HL-60/S4 (cell line): ENCODE data around the gene MOG.

Experiments
- in situ Hi-C: fragments of 300-500 bp; cut with MboI; formaldehyde crosslinking; loops from 2 replicates; pipeline ENCODE4 v1.14.3; 2022; ENCODE audit warnings: low sequenced_read_pairs

MOG gene

DNA sequence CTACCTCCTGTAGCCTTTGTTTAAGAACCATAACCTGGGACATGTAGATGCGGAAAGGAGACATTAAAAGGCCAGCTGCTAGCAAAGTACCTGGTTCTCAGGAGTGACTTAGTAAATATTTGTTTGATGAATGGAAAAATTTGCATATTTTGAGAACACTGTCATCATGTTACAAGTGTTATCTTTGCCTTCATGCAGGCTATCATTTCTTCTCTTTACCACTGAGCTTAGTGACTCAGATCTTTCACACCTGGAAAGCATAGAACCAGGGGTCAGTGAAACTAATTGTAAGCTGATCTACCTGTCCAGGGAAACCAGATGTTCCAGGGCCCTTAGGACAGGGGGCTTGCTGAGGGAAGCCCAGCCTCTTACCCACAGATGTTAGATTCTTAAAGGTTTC lies 18.7 kb downstream of the MOG start:
- in situ Hi-C loops = no loop called here

DNA sequence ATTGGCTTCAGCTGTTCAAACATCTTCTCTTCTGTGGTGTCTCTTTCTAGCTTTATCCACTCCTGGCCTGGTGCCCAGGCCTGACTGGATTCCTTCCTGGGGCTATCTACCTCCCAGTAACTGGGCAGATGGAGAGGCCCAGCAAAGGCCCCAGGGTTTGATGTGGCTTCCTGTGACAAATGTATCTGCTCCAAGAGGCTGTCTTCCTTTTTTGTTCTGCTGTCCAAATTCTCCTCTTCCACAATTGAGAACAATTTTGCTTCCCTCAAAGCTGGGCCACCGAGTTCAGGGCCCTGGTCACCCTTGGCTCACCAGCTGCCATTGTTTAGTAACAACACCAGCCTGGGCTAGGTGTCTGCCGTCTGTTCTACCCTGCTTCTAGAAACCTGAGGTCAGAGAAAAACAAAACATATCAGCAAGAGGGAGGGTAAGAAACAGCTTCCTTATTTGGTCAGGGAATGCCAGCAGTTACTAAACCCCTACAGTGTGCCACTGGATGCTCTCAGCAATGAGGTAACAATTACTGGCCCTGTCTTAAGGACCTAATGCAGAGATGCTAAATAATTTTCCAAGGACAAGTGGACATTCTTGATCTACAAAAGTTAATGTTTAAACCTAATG lies 20.2 kb downstream of the MOG start:
- in situ Hi-C loops = no loop called here

DNA sequence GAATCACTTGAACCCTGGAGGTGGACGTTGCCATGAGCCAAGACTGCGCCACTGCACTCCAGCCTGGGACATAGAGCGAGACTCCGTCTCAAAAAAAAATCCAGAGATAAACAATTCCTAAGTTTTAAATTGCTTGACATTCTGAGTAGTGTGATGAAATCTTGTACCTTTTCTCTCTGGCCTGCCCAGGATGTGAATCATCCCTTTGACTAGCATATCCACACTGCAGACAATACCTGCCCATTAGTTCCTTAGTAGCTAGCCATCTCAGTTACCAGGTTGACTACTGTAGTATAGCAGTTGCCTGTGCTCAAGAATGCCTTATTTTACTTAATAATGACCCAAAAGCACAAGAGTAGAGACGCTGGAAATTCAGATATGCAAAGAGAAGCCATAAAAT lies 21.2 kb downstream of the MOG start:
- in situ Hi-C loops = no loop called here

DNA sequence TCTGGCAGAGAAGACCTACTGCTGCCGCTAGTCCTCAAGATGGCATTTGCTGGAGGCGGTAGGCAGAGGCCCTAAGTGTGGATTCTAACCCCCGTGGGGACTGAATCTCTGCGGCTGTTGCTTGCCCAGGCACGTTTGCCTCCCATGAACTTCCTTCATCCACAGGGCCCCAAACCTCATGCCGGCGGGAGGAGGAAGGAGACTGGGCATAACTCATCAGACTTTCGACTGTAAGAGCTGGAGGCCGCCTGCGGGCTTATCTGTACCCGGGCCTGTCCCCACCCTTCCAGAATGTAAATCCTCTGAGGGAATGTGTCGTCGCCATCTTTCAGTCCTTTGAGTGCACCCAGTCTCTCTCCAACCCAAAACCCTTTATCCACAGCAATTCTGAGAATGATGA lies 23.1 kb downstream of the MOG start:
- in situ Hi-C loops = no loop called here

DNA sequence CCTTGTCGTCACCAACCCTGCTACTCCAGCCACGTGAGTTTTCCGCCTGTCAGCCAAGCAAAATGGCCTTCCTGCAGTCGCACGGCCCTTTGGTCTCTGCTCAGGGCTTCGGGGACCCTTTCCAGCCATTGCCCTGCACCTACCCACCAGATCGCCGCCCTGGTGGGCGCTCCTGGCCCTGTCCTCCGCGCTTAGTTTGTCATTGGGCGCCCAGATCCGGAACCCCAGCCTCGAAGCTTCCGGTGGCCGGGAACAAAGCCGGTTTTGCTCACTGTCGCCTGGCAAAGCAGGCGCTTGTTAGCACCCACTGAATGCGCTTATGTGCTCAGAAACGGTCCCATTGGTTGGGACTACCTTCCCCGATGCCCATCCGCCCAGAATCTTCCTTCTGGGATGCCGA lies 23.5 kb downstream of the MOG start:
- in situ Hi-C loops = no loop called here

DNA sequence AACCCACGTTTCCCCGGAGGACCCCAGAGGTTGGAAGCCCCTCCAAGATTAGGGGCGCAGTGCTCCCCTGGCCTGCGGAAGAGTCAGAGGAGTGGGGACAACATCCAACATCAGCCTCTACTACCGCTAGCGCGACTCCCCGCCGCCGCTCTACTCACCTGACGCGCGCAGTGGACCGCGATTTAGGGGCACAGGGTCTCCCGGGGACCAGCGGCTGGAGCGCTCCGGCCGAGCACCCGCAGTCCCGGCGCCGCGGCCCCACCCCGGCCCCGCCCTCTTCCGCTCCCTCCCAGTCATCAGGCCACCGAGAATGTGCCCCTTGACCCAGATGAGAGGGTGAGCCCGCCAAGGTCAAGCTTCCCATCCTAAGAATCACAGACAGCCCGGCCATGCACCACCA lies 24.0 kb downstream of the MOG start, which contains the start of gene ZFP57:
TSS of gene ZFP57 (minus strand) at position 249 of the 400 bp plus-strand sequence. CDS start 4,149 bp downstream, outside the sequence.
- in situ Hi-C loops = no loop called here

DNA sequence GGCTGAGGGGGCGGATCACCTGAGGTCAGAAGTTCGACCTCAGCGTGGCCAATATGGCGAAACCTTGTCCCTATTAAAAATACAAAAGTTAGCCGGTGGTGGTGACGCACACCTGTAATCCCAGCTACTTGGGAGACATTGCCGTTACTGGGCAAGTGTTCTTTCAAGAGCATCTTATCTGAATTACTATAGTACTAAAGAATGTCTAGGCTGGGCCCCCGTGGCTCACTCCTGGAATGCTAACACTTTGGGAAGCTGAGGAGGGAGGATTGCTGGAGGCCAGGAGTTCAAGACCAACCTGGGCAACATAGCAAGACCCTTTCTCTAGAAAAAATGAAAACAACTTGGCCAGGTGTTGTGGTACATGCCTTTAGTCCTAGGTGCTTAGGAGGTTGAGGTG lies 24.9 kb downstream of the MOG start:
- in situ Hi-C loops = no loop called here

DNA sequence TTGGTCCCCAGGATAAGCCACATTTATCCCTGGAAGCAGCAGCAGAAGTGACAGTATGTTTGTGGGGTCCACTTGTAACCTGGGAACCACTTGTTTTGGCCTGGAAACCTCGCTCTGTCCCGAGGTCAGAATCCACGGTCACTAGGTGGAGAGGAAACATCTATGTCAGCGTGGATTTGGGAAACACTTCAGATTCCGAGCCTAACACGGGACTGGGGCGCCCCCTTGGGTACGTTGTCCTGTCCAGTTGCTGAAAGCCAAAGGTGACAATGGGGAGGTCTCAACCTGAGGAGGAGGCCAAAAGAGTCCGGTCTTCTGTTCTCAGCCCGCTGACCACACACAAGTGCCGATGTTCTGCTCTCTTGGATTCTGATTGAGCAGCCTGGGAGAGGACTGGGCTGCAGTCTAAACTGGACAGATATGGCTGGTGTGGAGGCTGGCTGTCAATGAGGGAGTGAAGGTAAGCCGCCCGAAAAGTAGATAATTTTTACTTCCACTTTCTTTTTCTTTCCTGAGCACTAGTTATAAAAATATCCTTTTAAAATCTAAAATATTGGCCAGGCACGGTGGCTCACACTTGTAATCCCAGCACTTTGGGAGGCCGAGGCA lies 28.9 kb downstream of the MOG start:
- in situ Hi-C loops = no loop called here

DNA sequence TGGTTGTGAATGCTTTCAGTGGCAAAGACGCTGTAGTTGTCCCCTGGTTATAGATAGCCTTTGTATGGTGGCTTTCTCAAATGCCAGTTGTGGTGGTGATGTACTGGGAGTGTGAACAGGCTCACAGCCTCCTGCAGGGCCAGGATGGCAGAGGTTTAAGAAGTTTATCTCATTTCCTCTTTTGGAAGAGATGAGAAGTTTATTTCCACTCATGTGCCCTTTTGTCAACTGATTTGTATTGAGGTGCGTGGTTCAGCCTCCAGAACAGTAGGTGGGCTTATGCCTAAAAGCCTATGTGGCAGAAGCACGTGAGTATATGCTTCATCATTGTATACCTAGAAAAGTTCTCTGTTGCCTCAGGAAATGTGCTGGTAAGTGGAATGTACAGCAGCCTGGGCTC lies 37.7 kb downstream of the MOG start:
- in situ Hi-C loops = no loop called here

DNA sequence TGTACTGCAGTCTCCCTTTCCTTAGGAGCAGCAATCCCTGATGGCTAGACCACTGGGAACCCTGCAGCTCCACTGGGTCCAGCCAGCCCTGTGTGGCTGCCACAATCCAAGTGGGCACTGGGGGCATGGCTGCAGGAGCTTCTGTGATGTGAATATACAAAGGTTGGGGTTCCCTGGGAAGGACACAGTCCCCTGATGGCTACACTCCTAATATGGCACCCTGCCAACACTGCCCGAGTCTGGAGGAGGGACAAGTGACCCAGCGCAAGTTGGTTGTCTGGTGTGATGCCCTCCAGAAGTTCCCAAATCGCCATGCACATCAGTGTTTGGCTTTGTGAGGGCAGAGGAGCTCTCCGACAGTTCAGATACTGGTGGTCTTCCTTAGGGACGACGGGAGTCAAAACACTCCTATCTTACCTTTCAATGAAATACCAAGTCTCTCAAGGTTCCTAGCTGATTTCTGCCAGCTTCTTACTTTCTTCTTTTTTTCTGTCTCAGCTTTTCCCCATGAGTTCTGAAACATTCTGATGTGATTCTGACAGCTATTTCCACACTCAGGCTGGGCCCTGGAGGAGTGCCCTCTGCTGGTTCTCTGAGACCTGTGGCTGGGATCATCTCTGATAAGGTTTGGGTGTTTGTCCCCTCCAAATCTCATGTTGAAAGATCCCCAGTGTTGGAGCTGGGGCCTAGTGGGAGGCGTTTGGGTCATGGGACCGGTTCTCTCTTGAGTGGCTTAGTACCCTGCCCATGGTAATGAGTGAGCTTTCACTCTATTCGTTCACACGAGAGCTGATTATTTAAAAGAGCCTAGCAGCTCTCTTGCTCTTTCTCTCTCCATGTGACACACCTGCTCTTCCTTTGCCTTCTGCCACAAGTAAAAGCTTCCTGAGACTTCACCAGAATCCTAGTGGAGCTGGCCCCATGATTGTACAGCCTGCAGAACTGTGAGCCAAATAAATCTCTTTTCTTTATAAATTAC lies 39.5 kb downstream of the MOG start:
- in situ Hi-C loops = no loop called here

DNA sequence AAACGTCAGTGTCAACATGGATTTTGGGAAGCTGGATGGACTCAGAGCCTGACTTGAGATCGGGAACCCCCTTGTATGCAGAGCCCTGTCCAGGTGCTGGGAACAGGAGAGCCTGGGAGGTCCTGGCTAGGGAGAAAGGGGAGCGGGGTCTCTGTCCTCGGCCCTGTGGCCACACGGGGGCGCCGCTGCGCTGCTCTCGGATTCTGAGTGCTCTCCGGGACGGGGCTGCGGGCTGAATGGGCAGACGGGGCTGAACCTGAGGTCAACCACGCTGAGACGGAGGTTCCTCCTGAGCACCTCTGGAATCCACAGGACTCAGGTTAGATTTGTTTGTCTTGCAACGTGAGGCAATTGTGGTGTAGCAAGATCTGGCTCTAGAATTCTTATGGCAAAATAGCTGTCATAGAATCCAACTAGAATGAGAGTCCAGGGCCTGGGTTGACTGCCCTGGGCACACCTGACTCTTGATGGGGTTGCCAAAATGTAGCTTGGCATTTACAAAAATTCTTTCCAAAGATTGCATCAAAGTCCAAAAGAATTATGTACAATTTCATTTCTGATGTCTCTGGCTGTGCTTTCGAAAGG lies 45.7 kb downstream of the MOG start:
- in situ Hi-C loops = no loop called here

DNA sequence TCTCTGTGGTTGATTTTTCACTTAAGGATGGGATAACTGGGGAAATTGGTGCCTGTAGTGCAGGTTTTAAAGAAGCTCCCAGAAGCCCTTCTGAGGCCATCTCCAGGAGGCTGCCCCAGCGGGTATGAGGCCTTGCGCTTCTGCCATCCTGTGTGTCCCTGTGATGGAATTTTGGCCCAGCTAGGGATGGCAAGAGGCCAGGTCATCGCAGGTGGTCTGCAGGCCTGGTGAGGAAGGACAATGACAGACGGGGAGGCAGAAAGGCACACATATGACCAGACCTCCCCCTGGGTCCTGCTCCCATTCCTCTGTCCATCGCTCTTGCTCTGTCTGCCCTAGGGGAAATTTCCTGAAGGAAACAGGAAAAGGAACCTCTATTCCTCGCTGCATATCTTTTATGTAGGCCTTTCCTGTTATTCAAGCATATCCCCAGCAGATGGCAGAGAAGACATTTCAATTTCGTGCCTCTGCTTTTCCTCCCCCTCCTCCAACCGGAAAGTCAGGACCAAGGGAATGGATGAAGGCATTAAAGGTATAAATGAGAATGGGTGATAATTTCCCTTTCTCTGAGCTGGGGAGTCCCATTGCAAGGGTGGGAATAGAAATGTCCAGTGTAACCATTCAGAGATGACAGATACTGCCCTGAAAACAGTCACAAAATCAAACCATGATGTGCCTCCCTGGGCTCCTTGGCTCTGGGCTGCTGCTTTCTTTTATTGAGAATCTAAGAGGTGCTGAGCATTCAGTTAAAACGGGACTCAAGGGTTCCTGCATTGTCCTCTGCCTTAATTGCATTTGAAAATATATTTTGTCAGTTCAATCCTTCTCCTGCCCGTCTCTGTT lies 48.7 kb downstream of the MOG start:
- in situ Hi-C loops = no loop called here

DNA sequence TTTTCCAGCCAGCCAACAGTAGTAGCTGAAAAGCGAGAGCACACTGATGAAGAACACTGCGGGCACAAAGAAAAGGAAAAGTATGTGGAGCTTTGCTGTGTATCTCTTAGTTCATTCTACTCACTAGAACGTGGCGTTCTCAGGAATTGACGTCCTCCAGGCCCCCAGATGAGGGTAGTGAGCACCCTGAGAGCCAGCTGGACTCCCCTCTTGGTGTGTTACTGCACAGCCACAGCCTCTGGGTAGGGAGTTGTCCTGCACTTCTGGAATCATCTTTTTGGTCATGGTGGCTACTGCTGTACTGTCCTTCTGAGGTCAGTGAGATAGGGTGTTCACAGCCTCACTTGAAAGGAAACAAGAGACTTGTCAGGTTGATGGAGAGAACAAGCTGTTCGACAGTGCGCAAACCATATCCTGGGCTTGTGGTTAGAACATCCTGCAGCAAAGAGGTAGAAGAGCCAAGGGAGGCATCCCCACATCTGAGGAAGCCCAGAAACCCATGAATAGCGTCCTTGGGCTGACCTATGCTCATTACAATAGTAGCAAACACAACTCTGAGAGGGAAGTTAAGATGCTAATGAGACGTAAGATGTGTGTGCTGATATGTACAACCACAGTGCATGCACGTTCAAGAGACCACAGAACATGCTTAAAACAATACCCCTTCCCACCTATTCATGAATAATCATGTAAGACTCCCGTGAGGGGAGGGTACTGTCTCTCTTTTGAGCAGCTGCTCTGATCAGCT lies 51.7 kb downstream of the MOG start:
- in situ Hi-C loops = no loop called here

DNA sequence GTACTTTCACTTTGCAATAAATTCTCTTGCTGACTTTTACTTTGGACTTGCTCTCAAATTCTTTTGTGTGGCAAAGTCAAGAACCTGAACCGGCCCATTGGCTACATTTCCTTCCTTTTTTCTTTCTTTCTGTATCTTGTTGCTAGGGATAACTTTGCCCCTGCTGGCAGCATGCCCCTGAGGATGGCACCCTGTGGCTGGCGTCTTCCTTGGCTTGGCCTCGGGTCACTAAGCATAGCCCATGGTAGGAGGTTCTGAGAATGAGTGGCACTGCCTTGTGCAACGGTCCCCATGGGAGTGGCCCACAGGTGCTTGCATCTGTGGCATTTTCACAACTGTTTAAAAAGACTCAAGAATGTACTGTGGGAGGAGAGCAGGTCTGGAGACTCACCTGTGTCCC lies 52.3 kb downstream of the MOG start:
- in situ Hi-C loops = no loop called here

DNA sequence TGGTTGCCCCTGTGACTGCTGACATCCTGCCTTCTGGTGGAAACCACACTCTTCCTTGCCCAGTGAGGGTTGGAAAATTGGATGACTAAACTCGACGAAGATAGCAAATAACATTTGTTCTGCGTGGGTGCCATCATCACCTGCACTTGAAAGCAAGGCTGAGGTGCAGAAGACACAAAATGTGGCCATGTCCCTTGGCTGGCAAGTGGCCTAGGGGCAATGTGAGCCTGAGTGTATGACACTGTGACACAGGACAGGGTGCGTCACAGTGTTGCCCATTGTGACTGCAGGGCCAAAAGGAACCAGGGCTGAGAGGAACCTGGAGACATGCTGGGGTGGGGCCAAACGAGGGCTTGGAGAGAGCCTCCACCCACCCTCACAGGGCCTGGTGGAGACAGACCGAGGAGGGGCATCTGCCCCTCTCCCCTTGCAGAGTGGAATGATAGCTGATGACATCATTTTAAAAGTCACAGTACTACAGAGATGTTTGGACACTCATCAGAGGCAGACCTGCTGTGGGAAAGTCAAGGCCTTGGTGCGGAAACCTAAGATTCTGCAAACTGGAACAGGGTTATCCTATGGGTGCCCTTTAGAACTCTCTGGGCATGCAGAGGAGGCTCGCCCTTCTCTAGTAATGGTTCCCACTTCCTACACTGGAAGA lies 53.5 kb downstream of the MOG start:
- in situ Hi-C loops = no loop called here

DNA sequence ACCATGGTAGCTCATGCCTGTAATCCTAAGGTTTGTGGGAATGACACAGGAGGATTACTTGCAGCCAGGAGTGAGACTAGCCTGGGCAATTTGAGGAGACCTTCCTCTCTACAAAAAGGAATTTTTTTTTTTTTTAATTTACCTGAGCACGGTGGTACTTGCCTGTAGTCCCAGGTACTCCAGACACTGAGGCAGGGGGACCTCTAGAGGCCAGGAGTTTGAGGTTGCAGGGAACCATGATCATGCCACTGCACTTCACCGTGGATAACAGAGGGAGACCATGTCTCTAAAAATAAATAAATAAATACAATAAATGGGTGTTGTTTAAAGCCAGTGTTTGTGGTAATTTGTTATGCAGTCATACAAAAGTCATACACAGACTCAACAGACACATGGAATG lies 64.0 kb downstream of the MOG start:
- in situ Hi-C loops = no loop called here
